EL (cell line): ENCODE data around the gene RBBP4.
"Not testable (repeated sequence)": the region's sequence is repeated elsewhere in the genome, so short reads cannot be mapped to it uniquely, and the experiment has no call there.

Experiments
- DNase-seq: peaks from one replicate; pipeline ENCODE4 v3.0.0-alpha.2; 2016

RBBP4 gene

DNA sequence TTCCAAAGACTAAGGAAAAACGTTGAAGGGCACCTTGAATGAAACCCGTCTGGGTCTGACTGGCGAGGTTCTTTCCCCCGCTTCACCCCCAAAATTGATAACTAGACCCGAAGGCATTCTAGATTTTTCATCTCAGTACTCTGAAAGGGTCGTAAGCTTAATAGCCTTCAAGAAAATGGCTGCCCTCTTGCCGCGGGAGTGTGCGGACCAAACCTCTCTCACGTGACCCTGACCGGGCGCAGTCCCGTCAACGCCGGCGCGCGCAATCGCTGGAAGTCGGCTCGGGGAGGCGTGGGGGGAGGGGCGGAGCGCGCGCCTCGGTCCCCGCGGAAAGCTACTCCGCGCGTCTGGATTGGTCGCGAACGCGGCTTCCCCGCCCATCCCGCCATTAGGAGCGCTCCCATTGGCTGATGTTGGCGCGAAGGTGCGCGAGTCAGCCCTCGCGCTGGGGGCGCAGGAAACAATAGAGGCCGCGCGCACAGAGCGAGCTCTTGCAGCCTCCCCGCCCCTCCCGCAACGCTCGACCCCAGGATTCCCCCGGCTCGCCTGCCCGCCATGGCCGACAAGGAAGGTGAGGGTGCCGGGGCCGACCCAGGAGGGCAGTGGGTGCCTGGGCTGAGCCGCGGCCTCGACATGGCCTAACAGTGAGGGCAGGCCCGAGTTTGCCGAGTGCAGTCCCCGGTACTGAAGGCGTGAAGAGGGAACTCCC lies at the start of gene RBBP4:
Gene RBBP4 (plus strand): TSS at position 457 of the 709 bp plus-strand sequence. CDS start 99 bp downstream, at position 556.
- peak; percentile 97 for DNase-seq

DNA sequence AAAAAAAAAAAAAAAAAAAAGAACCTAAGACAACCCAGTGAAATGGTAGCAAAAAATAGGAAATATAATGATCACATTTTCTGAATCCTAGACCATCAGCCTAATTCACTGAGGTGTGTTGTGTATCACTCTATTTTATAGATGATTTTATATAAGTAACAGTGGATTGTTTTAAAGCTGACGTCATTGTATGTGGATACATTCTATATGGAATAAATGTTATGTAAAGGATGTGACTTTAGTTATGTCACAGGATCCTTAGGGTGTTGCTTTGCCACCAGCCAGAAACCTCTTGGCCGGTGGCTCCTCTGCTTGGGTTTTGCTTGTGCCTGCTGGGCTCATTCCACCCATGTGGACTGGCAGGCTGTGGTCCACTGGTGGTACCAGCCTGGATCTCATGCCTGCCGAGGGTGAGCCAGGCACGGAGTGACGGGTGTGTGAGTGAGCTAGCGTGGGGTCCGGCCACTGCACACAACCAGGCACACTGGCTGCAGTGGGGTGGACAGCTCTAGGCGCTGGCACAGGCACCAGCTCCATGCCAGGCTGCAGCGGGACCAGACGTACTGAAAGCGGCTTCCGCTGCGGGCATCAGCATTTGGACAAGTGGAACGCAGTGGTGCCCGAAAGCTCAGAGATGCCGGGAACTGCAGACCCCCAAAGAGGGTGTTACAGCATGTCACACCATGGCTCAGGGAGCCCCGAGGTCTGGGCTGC lies 45.1 kb upstream of the RBBP4 start:
- no peak for DNase-seq

DNA sequence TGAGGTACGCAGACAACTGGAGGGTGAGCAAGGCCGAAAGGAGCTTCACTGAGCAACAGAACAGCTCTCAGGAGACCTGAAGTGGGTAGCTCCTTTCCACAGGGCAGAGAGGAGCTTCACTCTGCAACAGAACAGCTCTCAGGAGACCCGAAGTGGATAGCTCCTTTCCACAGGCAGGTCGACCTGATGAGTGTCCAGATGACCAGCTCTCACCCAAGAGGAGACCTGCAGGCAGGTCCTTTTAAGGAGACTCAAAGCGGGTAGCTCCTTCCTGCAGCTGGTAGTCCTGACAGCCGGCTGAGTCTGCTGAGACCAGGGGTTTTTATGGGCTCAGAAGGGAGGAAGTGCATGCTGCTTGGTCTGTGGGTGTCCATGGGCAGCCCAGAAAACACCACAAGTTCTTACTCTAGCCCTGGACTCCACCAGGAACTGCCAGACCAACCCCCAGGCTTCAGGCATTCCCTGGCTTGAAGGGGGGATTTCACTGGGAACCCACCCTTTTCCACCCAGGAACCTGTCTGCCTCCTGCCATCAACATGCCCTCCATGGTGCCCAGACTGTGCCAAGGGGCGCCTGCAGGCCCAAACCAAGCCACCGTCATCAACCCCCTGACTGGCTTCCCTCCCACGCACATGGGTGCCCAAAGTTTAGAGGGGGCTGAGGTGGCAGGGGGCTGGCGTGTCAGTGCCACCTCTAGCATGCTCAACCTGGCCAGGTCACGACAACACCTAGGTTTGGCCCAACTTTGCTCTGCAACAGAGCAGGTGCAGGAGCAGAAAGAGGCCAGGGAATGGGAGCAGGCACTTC lies 44.2 kb upstream of the RBBP4 start:
- DNase-seq = no peak

DNA sequence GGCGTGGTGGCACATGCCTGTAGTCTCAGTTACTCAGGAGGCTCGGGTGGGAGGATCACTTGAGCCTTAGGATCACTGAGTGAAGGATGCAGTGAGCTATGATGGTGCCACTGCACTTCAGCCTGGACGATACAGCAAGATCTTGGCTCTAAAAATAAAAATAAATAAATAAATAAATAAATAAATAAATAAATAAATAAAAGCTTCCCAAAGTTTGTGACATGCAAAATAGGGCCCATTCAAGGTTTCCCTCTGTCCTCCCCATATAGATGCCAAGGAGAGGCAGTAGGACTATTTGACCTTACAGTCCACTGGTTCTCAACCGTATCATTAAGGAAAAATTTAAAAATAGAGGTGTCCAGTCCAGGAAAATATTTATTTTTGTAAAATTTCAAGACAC lies 41.8 kb upstream of the RBBP4 start:
- DNase-seq = no peak

DNA sequence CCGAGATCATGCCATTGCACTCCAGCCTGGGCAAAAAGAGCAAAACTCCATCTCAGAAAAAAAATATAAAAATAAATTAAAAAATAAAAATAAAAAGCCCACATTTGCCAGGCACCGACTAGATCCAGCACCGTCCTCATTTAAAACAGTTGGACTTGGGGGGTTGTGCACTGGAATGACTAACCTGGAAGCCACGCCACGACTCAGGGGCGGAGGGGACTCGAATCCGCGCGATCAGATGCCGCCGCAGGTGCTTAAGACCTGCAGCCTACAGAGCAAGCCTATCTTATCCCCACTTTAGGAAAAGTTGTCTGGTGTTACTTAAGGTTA lies 39.2 kb upstream of the RBBP4 start:
- no peak for DNase-seq

DNA sequence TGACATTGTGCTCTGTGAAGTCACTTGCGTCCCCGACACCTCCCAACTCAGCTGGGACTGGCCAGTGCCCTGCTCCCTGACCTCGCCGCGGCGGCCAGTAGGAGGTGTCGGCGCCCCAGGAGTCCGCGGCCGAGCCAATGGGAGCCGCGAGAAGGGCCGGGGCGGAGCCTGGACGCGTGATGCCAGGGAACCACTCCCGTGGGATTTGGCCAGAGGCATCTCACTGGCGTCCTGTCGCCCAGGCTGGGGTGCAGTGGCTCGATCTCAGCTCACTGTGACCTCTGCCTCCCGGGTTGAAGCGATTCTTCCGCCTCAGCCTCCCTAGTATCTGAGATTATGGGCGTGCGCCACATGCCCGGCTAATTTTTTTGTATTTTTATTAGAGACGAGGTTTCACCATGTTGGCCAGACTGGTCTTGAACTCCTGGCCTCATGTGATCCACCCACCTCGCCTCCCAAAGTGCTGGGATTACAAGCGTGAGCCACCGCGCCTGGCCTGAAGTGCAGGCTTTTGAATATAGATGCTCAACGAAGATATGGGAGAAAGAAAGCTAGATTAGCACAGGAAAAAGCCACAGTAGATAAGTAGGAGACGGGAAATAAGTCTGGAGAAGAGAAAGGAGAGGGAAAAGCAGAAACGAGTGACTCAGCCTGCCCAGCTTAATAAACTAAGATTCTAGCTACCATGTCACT lies 38.7 kb upstream of the RBBP4 start:
- peak; percentile 88 for DNase-seq

DNA sequence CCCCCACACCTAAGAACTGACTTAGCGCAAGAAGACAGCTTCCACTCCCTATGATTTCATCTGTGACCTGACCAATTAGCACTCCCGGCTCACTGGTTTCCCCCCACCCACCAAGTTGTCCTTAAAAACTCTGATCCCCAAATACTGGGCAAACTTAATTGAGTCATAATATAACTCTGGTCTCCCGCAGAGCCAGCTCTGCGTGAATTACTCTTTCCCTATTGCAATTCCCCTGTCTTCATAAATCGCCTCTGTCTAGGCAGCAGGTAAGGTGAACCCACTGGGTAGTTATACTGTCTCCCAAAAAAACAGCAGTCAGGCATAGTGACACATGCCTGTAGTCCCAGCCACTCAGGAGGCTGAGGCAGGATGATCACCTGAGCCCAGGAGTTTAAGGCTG lies 37.5 kb upstream of the RBBP4 start:
- no peak for DNase-seq

DNA sequence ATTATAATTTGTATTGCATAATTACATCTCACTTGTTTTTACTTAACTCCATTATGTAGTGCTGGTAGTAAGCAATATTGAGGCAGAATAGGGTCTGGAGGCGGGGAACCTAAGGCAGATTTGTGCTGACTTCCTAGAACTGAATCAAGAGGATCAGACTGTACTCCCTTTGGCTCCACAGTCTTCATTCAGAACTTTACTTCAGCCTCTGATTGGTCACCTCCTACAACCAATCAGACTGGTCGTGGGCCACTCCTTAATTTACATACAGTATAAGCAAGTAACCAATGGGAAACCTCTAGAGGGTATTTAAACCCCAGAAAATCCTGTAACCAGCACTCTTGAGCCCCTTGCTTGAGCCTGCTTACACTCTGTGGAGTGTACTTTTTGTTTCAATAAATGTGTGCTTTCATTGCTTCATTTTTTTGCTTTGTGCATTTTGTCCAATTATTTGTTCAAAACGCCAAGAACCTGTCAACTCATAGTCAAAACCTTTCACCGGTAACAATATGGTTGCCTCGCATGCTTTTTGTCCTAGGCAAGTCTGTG lies 32.3 kb upstream of the RBBP4 start:
- no peak for DNase-seq

DNA sequence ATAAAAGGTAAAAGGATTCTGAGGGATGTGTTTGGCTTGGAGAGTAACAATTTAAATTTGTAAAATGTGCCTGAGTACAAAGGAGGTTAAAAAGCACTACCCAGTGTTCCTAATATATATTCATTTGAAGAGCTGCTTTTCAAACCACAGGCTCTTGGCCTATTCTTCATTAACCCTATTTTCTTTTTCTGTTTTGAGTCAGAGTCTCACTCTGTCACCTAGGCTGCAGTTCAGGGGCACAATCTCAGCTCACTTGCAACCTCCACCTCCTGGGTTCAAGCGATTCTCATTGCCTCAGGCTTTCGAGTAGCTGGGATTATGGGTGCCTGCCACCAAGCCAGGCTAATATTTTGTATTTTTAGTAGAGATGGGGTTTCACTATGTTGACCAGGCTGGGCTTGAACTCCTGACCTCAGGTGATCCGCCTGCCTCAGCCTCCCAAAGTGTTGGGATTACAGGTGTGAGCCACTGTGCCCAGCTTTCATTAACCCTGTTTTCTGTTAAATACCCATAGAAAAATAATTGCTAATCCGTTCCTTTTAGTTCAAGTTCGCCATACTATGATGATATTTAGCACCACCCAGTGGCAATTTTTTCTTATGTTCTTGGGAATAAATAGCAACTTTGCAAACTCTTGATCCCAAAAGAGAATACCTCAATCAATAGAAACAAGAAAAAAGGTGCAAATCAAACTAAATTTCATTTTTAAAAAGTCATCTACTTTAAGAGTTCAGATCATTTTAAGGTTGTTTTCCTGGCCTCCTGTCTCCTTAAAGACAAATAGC lies 31.1 kb upstream of the RBBP4 start:
- DNase-seq = no peak

DNA sequence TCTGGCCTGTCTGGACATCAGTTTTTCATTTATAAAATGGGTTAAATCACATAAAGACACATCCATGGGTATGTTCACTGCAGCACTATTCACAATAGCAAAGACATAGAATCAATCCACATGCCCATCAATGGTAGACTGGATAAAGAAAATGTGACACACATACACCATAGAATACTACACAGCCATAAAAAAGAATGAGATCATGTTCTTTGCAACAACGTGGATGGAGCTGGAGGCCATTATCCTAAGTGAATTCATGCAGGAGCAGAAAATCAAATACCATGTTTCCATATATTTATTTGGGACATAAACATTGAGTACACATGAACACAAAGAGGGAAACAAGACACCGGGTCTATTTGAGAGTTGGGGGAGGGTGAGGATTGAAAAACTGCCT lies 28.8 kb upstream of the RBBP4 start:
- DNase-seq = no peak

DNA sequence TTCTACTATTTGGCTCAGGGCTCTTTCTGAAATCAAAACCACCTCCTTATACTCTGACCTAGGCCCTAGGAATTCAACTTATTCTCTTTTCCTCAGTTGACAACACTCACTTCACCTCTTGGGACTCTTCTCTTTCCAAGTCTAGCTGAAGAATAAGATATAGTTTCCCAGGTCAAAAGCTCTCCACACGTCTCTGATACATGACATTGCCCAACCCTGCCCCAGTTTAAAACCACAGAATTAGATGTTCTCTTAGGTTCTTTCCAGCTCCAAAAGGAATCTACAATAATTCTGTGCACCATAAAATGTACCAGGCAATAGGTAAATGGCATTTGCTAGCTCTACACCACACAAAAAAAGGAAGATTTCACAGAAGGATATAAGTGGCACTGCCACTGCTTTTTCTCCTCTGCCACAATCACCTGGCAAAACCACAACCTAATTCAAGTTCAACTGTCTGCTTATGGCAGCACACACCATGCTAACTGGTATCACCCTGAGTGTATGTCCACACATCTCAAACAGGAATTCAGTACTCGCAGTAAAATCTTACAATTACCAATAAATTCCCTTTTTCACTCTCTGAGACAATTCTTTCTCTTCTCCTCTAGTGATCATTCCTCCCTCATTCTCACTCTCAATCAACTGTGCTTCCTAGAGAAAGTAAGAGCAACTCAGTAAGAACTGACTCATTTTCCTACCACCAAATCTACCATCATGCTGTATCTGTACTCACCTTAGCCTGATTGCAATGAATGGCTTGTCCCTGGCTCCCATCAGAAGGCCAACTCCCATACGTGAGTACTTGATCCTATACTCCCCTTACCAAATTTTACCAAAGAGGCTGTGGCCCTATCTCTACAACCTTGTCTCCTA lies 28.0 kb upstream of the RBBP4 start:
- DNase-seq = no peak

DNA sequence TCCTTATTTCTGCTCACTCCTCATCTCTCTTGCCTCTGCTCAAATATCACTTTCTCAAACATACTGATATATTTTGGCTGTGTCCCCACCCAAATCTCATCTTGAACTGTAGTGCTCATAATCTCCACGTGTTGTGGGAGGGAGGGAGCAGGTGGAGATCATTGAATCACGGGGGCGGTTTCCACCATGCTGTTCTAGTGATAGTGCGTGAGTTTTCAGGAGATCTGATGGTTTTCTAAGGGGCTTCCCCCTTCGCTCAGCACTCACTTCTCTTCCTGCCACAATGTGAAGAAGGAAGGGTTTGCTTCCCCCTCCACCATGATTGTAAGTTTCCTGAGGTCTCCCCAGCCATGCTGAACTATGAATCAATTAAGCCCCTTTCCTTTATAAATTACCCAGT lies 27.2 kb upstream of the RBBP4 start:
- DNase-seq = no peak

DNA sequence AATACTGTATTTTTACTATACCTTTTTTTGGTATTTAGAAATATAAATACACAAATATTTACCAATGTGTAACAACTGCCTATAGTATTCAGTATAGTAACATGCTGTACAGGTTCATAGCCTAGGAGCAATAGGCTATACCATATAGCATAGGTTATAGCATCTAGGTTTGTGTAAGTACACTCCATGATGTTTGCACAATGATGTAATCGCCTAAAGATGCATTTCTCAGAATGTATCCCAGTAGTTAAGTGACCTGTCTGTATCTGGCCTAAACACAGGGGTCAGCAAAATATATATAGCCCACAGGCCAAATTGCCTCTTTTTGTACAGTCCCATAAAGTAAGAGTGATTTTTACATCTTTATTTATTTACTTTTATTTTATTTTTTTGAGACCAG lies 24.8 kb upstream of the RBBP4 start:
- DNase-seq = no peak

DNA sequence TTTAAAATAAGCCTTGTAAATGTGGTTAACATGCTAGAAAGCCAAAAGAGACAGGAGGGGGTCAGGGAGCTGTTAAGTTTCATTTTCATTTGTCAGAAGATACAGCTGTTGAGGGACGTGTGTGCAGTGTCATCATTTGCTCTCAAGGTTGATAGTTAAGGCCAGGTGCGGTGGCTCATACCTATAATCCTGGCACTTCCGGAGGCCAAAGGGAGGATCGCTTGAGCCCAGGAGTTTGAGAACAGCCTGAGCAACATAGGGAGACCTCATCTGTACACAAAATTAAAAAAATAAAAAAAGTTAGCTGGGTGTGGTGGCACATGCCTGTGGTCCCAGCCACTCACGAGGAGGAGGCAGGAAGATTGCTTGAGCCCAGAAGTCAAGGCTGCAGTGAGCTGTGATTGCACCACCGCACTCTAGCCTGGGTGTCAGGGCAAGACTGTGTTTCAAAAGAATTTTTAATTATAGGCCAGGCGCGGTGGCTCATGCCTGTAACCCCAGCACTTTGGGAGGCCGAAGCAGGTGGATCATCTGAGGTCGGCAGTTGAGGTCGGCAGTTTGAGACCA lies 23.3 kb upstream of the RBBP4 start:
- no peak for DNase-seq

DNA sequence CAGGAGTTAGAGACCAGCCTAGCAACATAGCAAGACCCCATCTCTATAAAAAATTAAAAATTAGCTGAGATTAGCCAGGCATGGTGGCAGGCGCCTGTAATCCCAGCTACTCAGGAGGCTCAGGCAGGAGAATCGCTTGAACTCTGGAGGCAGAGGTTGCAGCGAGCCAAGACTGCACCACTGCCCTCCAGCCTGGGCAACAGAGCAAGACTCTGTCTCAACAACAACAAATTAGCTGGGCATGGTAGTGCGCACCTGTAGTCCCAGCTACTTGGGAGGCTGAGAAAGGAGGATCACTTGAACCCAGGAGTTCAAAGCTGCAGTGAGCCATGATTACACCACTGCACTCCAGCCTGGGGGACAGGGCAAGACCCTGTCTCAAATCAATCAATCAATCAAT lies 20.8 kb upstream of the RBBP4 start:
- DNase-seq = not testable (repeated sequence)

DNA sequence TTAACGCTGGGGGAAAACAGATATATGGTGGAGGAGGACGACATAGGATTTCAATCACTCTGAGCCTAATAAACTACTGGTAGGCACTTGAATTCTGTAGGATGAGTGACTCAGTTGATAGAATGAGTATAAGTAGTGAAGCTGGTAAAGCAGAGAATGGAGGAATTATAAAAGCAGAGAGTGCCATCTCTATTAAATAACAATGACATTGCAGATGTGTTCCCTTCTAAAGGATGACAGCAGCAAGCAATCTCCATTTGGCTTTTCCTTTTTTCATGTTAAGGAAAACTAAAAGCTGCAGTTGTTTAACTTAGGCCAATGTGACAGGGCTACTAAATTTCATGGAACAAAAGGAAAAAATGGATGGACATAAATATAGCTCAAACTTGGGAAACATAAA lies 18.2 kb upstream of the RBBP4 start:
- DNase-seq = no peak

DNA sequence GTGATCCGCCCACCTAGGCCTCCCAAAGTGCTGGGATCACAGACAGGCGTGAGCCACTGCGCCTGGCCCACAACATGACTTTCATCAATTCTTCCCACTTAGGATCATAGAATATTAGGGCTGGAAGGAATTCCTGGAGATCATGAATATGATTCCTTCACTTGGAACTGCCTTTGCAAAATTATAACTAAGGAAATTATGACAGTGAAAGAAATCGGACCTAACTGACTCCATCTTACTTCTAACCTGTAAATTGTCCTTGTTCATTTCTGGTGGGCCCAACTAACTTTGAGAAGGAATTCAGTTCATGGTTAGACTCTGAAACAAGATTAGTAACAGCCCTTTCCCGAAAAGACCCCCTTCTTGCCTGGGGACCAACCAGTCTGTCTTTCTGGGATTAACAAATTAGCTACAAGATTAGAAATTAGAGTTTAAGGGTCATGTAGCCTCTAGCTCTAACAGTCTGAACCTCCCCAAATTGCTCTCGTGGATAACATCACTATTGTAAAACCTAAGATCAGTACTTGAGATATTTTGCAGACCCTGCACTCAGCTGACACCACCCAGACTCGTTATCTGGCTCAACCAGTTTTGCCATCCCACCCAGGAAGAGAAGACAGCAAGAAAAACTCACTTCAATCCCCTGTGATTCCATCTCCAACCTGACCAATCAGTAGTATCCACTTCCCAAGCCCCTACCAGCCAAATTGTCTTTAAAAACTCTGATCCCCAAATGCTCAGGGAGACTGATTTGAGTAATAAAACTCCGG lies 15.3 kb upstream of the RBBP4 start:
- DNase-seq = no peak

DNA sequence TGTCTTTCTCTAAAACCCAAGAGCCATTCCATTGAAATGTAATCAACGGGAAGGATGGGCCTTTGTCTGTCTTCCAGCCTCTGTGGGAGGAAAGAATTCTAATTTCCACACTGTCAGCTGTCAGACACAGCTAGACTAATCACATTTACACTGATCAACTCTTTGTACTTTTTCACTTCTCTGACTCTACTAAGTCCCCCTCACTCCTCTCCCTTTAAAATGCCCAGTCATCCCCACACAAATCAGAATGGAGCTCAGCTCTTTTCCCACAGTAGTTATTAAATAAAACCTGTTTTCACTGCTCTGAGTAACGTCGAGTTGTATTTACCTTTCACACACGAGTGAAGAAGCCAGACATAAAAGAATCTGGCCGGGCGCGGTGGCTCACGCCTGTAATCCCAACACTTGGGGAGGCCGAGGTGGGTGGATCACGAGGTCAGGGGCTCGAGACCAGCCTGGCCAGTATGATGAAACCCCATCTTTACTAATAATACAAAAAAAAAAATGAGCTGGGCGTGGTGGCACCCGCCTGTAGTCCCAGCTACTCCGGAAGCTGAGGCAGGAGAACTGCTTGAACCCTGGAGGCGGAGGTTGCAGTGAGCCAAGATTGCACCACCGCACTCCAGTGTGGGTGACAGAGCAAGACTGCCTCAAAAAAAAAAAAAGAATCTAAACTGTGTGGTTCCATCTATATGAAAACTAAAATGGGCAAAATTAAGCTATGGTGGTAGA lies 13.9 kb upstream of the RBBP4 start:
- DNase-seq = no peak

DNA sequence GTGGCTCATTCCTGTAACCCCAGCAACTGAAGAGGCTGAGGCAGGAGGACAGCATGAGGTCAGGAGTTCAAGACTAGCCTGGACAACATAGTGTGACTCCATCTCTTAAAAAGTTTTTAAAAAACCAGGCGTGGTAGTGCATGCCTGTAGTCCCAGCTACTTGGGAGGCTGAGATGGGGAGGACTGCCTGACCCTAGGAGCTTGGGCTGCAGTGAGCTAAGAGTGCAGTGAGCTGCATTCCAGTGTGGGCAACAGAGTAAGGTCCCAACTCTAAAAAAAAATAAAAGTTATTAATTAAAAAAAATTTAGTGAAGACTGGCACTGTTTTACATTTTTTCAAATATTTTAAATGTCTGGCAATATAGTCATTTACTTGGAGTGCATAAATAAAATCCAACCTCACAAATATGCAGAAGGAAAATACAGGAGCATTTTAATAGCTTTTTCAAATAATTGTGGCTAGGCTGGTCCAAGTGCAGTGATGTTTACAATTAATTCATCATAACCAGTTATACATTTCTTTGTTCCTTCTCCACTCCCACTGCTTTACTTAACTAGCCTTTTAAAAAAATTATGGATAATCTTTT lies 11.4 kb upstream of the RBBP4 start:
- DNase-seq = peak; percentile 60
